Smooth muscle cell (in vitro differentiated cells): ENCODE results near the gene LINGO4. TPM values are rescaled to one million over a fixed set of nuclear protein-coding genes. Genes with fewer than 3 reads are reported as not detected.

Experiments
- DNase-seq: peaks from one replicate; lab custom pipeline; 2025; ENCODE audit not compliant: unreplicated experiment; lab: John Stamatoyannopoulos, UW
- H2AFZ ChIP-seq: fragments of 200-600 bp; sonication (generic); 2 replicates; pipeline ENCODE4 v1.6.0; 2016; ENCODE audit warnings: antibody characterized with exemption, low read depth, mild to moderate bottlenecking
- H3F3A ChIP-seq: fragments of 200-600 bp; sonication (generic); 2 replicates; pipeline ENCODE4 v1.6.0; 2017; ENCODE audit warnings: antibody characterized with exemption, low read depth
- H3K27ac ChIP-seq: fragments of 200-600 bp; sonication (generic); 2 replicates; pipeline ENCODE4 v1.5.1; 2016; ENCODE audit warnings: low read depth, mild to moderate bottlenecking
- H3K27me3 ChIP-seq: fragments of 200-600 bp; sonication (generic); 2 replicates; pipeline ENCODE4 v1.6.1; 2016; ENCODE audit warnings: low read depth, mild to moderate bottlenecking
- H3K36me3 ChIP-seq: fragments of 200-600 bp; sonication (generic); 2 replicates; pipeline ENCODE4 v1.5.1; 2016; ENCODE audit warnings: low read depth
- H3K4me1 ChIP-seq: fragments of 200-600 bp; sonication (generic); 2 replicates; pipeline ENCODE4 v1.5.1; 2016; ENCODE audit warnings: low read depth
- H3K4me2 ChIP-seq: fragments of 200-600 bp; sonication (generic); 2 replicates; pipeline ENCODE4 v1.6.0; 2016; ENCODE audit warnings: mild to moderate bottlenecking
- H3K4me3 ChIP-seq: fragments of 200-600 bp; sonication (generic); 2 replicates; pipeline ENCODE4 v1.5.1; 2016; ENCODE audit warnings: mild to moderate bottlenecking
- H3K79me2 ChIP-seq: fragments of 200-600 bp; sonication (generic); 2 replicates; pipeline ENCODE4 v1.6.0; 2016; ENCODE audit warnings: low read depth, mild to moderate bottlenecking
- H3K9ac ChIP-seq: fragments of 200-600 bp; sonication (generic); 2 replicates; pipeline ENCODE4 v1.6.0; 2016; ENCODE audit warnings: low read depth
- H3K9me3 ChIP-seq: fragments of 200-600 bp; sonication (generic); replicated peaks from 2 replicates; pipeline ENCODE4 v1.5.1; 2016; ENCODE audit warnings: low read depth
- H4K20me1 ChIP-seq: fragments of 200-600 bp; sonication (generic); 2 replicates; pipeline ENCODE4 v1.6.0; 2016; ENCODE audit warnings: low read depth
- CTCF ChIP-seq: fragments of 200-600 bp; sonication (generic); IDR thresholded peaks from 2 replicates; pipeline ENCODE4 v1.5.1; 2017; ENCODE audit warnings: borderline replicate concordance, mild to moderate bottlenecking, antibody characterized with exemption; ENCODE audit not compliant: insufficient read depth, poor library complexity, severe bottlenecking
- WGBS: methylation state at CpG from one replicate; pipeline ENCODE4 v1.1.7; 2016; ENCODE audit warnings: low lambda C conversion rate; 5-methylcytosine and 5-hydroxymethylcytosine counted together
- polyA plus RNA-seq: library from polyadenylated mRNA; unstranded; fragments of >200 nt; fragmentation: Nextera tagmentation; extraction: Ambion mirVana; gene quantifications from 2 replicates; pipeline ENCODE4 v1.2.1, GENCODE V29; 2016
- total RNA-seq: library from RNA; depleted of rRNA; stranded (reverse); fragments of >200 nt; gene quantifications from 2 replicates; pipeline ENCODE4 v1.2.3, GENCODE V29; 2014

LINGO4 gene
- total and polyA plus RNA-seq, 2 experiments from 2014 or later: not detected

DNA sequence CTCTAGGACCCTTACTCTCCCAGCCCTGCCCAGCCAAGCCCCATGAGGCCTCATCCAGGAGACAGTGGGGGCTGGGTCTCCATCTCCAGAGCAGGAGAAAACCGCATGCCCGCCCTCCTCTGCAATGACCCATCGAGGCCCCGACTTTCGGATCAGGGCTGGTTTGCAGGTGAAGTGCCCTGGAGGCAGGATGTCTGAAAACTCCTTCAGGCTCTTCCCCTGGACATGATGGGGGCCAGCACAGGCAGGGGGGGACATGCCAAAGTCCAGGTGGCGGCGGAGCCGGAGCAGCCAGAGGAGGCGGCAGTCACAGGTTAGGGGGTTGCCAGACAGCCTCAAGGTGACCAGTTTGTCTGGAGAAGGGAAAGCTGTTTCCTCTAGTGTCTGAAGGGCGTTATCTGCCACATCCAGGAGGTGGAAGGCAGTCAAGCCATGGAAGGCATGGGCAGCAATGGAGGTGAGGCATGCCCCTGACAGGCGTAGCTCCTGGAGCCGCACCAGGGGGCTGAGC, 3.9 kb downstream of the LINGO4 start:
- no peaks in the 10 kb centered on the region for H4K20me1 ChIP-seq
- DNase-seq: no peak
- no peak overlapping the region for H3K9ac ChIP-seq
- H3K4me1 ChIP-seq: no peaks in the 10 kb centered on the region
- no peaks in the 10 kb centered on the region for H3F3A ChIP-seq
- no peak for TF ChIP-seq CTCF
- no peak overlapping the region for H3K4me2 ChIP-seq
- H3K27ac ChIP-seq: no peak overlapping the region
- H3K9me3 ChIP-seq: no peaks in the 10 kb centered on the region
- 95% methylated on average over 12 of the region's 12 CpGs for WGBS
- no peaks in the 10 kb centered on the region for H3K79me2 ChIP-seq
- H2AFZ ChIP-seq: no peak overlapping the region
- H3K4me3 ChIP-seq: no peak overlapping the region
- peaks cover 14% of the 10 kb centered on the region for H3K27me3 ChIP-seq
- H3K36me3 ChIP-seq: no peaks in the 10 kb centered on the region

- Histone ChIP-seq H2AFZ (no peak overlapping the region), H3K4me3 (no peak overlapping the region), H3K9me3 (no peaks in the 10 kb centered on the region), H3F3A (no peaks in the 10 kb centered on the region), H3K27ac (no peak overlapping the region), H3K27me3 (peaks cover 14% of the 10 kb centered on the region), H3K4me1 (no peaks in the 10 kb centered on the region), H3K36me3 (no peaks in the 10 kb centered on the region), H3K79me2 (no peaks in the 10 kb centered on the region), H3K9ac (no peak overlapping the region), H3K4me2 (no peak overlapping the region), H4K20me1 (no peaks in the 10 kb centered on the region)
- no peak for DNase-seq
- 93% methylated on average over 8 of the region's 8 CpGs for WGBS
- no peak for TF ChIP-seq CTCF
Observed at GRCh38 chr1:151800830-151801229, 4.4 kb downstream of the LINGO4 start.

- Histone ChIP-seq H3K27me3 (peaks cover 6% of the 10 kb centered on the region), H3K4me1 (no peaks in the 10 kb centered on the region)
- 52% methylated on average over 9 of the region's 9 CpGs for WGBS
Observed at GRCh38 chr1:151799179-151800022, 5.8 kb downstream of the LINGO4 start.

More at GRCh38 chr1:151799179-151800022, 5.8 kb downstream of the LINGO4 start:
- H3K79me2 ChIP-seq: no peaks in the 10 kb centered on the region
- no peak overlapping the region for H2AFZ ChIP-seq
- H3K9ac ChIP-seq: no peak overlapping the region
- no peaks in the 10 kb centered on the region for H3K9me3 ChIP-seq
- no peak for DNase-seq
- no peaks in the 10 kb centered on the region for H3F3A ChIP-seq
- no peaks in the 10 kb centered on the region for H4K20me1 ChIP-seq
- no peak overlapping the region for H3K4me2 ChIP-seq
- H3K27ac ChIP-seq: no peak overlapping the region
- no peak for TF ChIP-seq CTCF
- H3K36me3 ChIP-seq: no peaks in the 10 kb centered on the region
- no peak overlapping the region for H3K4me3 ChIP-seq
